Gastrocnemius medialis (tissue), 4 donors: ENCODE measurements around the gene SNAP47. TPM values are rescaled to one million over a fixed set of nuclear protein-coding genes. Genes with fewer than 3 reads are reported as not detected.

ENCODE experiments used
- ATAC-seq, 2 donors: fragments of 150-250 bp; one replicate each; pipeline ENCODE4 v1.9.1; 2016
- DNase-seq, 2 donors: peaks; one replicate each; pipeline ENCODE4 v3.0.0-alpha.2; 2019
- H3K27ac ChIP-seq, 4 donors: fragments of 200-600 bp; sonication (generic); 1 replicate in 1 of 4; 2 replicates in 3 of 4; pipeline ENCODE4 v1.5.1; 2016 to 2018; ENCODE audit warnings: mild to moderate bottlenecking in 2 of 4, moderate library complexity in 1 of 4
- H3K27me3 ChIP-seq, 3 donors: fragments of 200-600 bp; sonication (generic) in 2 of 3; 1 replicate in 1 of 3; 2 replicates in 2 of 3; pipeline versions ENCODE4 v1.5.1 to v1.6.0; 2016 to 2019; ENCODE audit warnings: mild to moderate bottlenecking in 1 of 3, moderate library complexity in 1 of 3
- H3K36me3 ChIP-seq, 2 donors: fragments of 200-600 bp; sonication (generic) in 1 of 2; one replicate each; pipeline ENCODE4 v1.5.1; 2017 to 2018
- H3K4me1 ChIP-seq, 2 donors: fragments of 200-600 bp; sonication (generic) in 1 of 2; one replicate each; pipeline ENCODE4 v1.5.1; 2016 to 2017; ENCODE audit warnings: mild to moderate bottlenecking in 2 of 2
- H3K4me3 ChIP-seq, 4 donors: fragments of 200-600 bp; sonication (generic) in 3 of 4; 1 replicate in 1 of 4; 2 replicates in 3 of 4; pipeline ENCODE4 v1.5.1; 2016 to 2019; ENCODE audit warnings: mild to moderate bottlenecking in 2 of 4
- H3K9me3 ChIP-seq, 3 donors: fragments of 200-600 bp; sonication (generic) in 2 of 3; 1 replicate in 1 of 3; 2 replicates in 2 of 3; pipeline ENCODE4 v1.5.1; 2016 to 2019
- CTCF ChIP-seq, 5 experiments: fragments of 450-650 bp in 3 of 5; fragments of 200-600 bp in 2 of 5; sonication (generic) in 2 of 5; IDR thresholded peaks in 4 of 5; conservative IDR thresholded peaks in 1 of 5; 1 replicate in 4 of 5; 2 replicates in 1 of 5; pipeline ENCODE4 v1.5.1; 2016 to 2019; ENCODE audit warnings: antibody characterized with exemption in 5 of 5, mild to moderate bottlenecking in 3 of 5, moderate library complexity in 3 of 5
- POLR2A ChIP-seq, 2 donors: fragments of 450-650 bp; IDR thresholded peaks; one replicate each; pipeline ENCODE4 v1.6.1; 2017; ENCODE audit warnings: antibody characterized with exemption in 2 of 2, mild to moderate bottlenecking in 2 of 2, moderate library complexity in 2 of 2
- in situ Hi-C, 4 donors: fragments of 200-750 bp; cut with MboI; loops; one replicate each; pipeline versions ENCODE4 v1.15.0 to v1.8.0; 2017; ENCODE audit warnings: low sequenced_read_pairs in 4 of 4
- intact Hi-C: fragments of 100-400 bp; cut with DNase I; formaldehyde crosslinking; loops from one replicate; pipeline ENCODE4 v1.15.1; 2023; ENCODE audit warnings: low total_unique reads
- total RNA-seq, 4 donors: library from RNA; depleted of rRNA; stranded (reverse); fragments of >200 nt; gene quantifications; one replicate each; pipeline versions ENCODE4 v1.1.0 to v1.2.3, GENCODE V29; 2016

The SNAP47 gene
- total RNA-seq, 4 donors from 2014 or later, result 30.2 to 42.7 (median 37.9) TPM

DNA sequence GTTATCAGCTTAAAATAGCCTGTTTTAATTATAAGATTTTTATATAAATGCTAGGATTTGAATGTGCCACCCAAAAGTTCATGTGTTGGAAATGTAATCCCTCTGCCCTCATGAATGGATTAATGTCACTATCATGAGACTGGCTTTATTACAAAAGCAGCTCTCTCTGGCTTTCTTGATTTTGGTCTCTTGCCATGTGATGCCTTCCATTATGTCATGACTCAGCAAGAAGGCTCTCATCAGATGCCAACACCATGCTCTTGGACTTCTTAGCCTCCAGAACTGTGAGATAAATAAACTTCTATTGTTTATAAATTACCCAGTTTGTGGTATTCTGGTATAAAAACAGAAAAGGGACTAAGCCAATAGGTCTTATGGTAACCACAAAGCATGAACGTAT is 73.3 kb downstream of the SNAP47 start:
- no peaks in the 10 kb centered on the region for H3K4me1 ChIP-seq
- H3K36me3 ChIP-seq, result no peaks in the 10 kb centered on the region
- no peak overlapping the region for H3K27ac ChIP-seq
- TF ChIP-seq CTCF (IDR thresholded peaks at IDR 0.05 in 4 of 5, conservative IDR thresholded peaks at IDR 0.05 in 1 of 5), result no peak
- no peak for TF ChIP-seq POLR2A (IDR thresholded peaks at IDR 0.05)
- peaks cover 0 to under 1% (median 0%) of the 10 kb centered on the region in 3 donors for H3K9me3 ChIP-seq
- in situ Hi-C loops (no loop called here), intact Hi-C loops (no loop called here)
- no peak overlapping the region for H3K4me3 ChIP-seq
- H3K27me3 ChIP-seq, result no peaks in the 10 kb centered on the region
- ATAC-seq (no peak), DNase-seq (no peak)

DNA sequence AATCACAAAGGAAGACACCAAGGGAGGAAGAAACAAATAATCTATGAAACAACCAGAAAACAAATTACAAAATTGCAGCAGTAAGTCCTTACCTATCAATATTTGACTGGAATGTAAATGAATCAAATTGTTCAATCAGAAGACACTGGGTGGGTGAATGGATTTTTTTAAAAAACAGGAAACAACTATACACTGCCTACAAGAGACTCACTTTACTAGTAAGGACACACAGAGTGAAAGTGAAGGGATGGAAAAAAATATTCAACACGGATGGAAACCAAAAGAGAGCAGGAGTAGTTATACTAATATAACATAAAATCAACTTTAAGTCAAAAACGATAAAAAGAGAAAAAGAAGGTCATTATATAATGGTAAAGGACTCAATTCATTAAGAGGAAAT is 73.8 kb downstream of the SNAP47 start:
- intact Hi-C loops, result no loop called here
- TF ChIP-seq POLR2A (IDR thresholded peaks at IDR 0.05), result no peak
- TF ChIP-seq CTCF (IDR thresholded peaks at IDR 0.05 in 4 of 5, conservative IDR thresholded peaks at IDR 0.05 in 1 of 5), result no peak
- Histone ChIP-seq H3K4me1 (no peaks in the 10 kb centered on the region), H3K9me3 (peaks cover 0 to 5% (median 0%) of the 10 kb centered on the region in 3 donors), H3K4me3 (no peak overlapping the region), H3K27me3 (no peaks in the 10 kb centered on the region), H3K27ac (no peak overlapping the region), H3K36me3 (no peaks in the 10 kb centered on the region)
- no peak for DNase-seq
- in situ Hi-C loops, result no loop called here
- no peak for ATAC-seq

DNA sequence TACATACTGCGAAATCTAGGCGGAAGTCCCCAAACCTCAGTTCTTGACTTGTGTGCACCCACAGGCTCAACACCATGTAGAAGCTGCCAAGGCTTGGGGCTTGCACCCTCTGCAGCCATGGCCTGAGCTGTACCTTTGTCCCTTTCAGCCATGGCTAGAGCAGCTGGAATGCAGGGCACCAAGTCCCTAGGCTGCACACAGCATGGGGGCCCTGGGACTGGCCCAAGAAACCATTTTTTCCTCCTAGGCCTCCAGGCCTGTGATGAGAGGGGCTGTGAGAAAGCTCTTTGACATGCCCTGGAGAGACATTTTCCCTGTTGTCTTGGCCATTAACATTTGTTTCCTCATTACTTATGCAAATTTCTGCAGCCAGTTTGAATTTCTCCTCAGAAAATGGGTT is 78.7 kb downstream of the SNAP47 start:
- DNase-seq (no peak), ATAC-seq (no peak)
- Histone ChIP-seq H3K9me3 (peaks cover 0 to 6% (median 0%) of the 10 kb centered on the region in 3 donors), H3K27me3 (no peaks in the 10 kb centered on the region), H3K27ac (no peak overlapping the region), H3K4me1 (no peaks in the 10 kb centered on the region), H3K36me3 (no peaks in the 10 kb centered on the region), H3K4me3 (no peak overlapping the region)
- in situ Hi-C loops (no loop called here), intact Hi-C loops (no loop called here)
- TF ChIP-seq CTCF (IDR thresholded peaks at IDR 0.05 in 4 of 5, conservative IDR thresholded peaks at IDR 0.05 in 1 of 5) (no peak), POLR2A (IDR thresholded peaks at IDR 0.05) (no peak)

- intact Hi-C loops (no loop called here), in situ Hi-C loops (no loop called here)
- Histone ChIP-seq H3K4me3 (no peak within 1 kb of the TSS), H3K27me3 (no peaks in the 10 kb centered on the region), H3K27ac (no peak within 1 kb of the TSS), H3K9me3 (peaks cover 0 to 6% (median 0%) of the 10 kb centered on the region in 3 donors), H3K4me1 (no peaks in the 10 kb centered on the region), H3K36me3 (no peaks in the 10 kb centered on the region)
- DNase-seq, result no peak
- ATAC-seq, result no peak
- TF ChIP-seq CTCF (IDR thresholded peaks at IDR 0.05 in 4 of 5, conservative IDR thresholded peaks at IDR 0.05 in 1 of 5), result no peak
- TF ChIP-seq POLR2A (IDR thresholded peaks at IDR 0.05), result no peak
Observed at GRCh38 chr1:227815468-227816409, 80.5 kb downstream of the SNAP47 start, which contains the start of gene PRSS38. Gene PRSS38, plus strand, starts transcription at chr1:227815675. Its CDS starts 42 bp downstream, at chr1:227815717.
